Breast epithelium (tissue), 4 donors: ENCODE measurements around the gene FBXL19. TPM values are rescaled to one million over a fixed set of nuclear protein-coding genes. Genes with fewer than 3 reads are reported as not detected.

Source experiments
- DNase-seq, 2 donors: peaks; one replicate each; pipeline ENCODE4 v3.0.0-alpha.2; 2019; ENCODE audit warnings: low spot score in 2 of 2
- H3K27ac ChIP-seq, 2 donors: fragments of 200-600 bp; sonication (generic) in 1 of 2; one replicate each; pipeline ENCODE4 v1.5.1; 2016 to 2019; ENCODE audit warnings: mild to moderate bottlenecking in 1 of 2
- H3K27me3 ChIP-seq, 2 donors: fragments of 200-600 bp; sonication (generic) in 1 of 2; one replicate each; pipeline versions ENCODE4 v1.5.1 to v1.6.0; 2017 to 2019; ENCODE audit warnings: control low read depth in 1 of 2, mild to moderate bottlenecking in 1 of 2
- H3K36me3 ChIP-seq: fragments of 200-600 bp; one replicate; pipeline ENCODE4 v1.5.1; 2019
- H3K4me1 ChIP-seq, 2 donors: fragments of 200-600 bp; sonication (generic); one replicate each; pipeline ENCODE4 v1.5.1; 2016 to 2019; ENCODE audit warnings: control low read depth in 1 of 2
- H3K4me3 ChIP-seq, 3 donors: fragments of 200-600 bp; sonication (generic); 1 replicate in 2 of 3; 2 replicates in 1 of 3; pipeline ENCODE4 v1.5.1; 2016 to 2019; ENCODE audit warnings: mild to moderate bottlenecking in 3 of 3, moderate library complexity in 2 of 3
- H3K9me3 ChIP-seq, 2 donors: fragments of 200-600 bp; sonication (generic) in 1 of 2; one replicate each; pipeline ENCODE4 v1.5.1; 2016 to 2019; ENCODE audit warnings: control low read depth in 1 of 2
- CTCF ChIP-seq, 3 donors: fragments of 450-650 bp; IDR thresholded peaks; one replicate each; pipeline ENCODE4 v1.5.1; 2016 to 2017; ENCODE audit warnings: antibody characterized with exemption in 3 of 3, mild to moderate bottlenecking in 3 of 3, moderate library complexity in 3 of 3
- POLR2A ChIP-seq: fragments of 450-650 bp; IDR thresholded peaks from one replicate; pipeline ENCODE4 v1.6.1; 2016; ENCODE audit warnings: antibody characterized with exemption, mild to moderate bottlenecking, moderate library complexity
- POLR2AphosphoS5 ChIP-seq, 3 donors: sonication (generic); formaldehyde crosslinking; IDR thresholded peaks; one replicate each; pipeline ENCODE4 v1.6.1; 2017; ENCODE audit warnings: antibody characterized with exemption in 3 of 3
- intact Hi-C: fragments of 100-400 bp; cut with DNase I; formaldehyde crosslinking; loops from one replicate; pipeline ENCODE4 v1.15.1; 2023; ENCODE audit warnings: low total_unique reads
- total RNA-seq, 3 donors: library from RNA; depleted of rRNA; stranded (reverse); fragments of >200 nt; gene quantifications; one replicate each; pipeline ENCODE4 v1.1.0, GENCODE V29; 2016

Gene FBXL19
- total RNA-seq, 3 donors from 2014 or later, result 4.5 to 12.7 (median 9.2) TPM

- DNase-seq, result peak; percentile 99 to 100
- H3K27ac ChIP-seq, result peak overlapping the region; percentile 94 to 97
- TF ChIP-seq POLR2A, result peak; percentile 10
- peak; percentile 88 to 96 (median 96) for TF ChIP-seq POLR2AphosphoS5 (IDR thresholded peaks at IDR 0.05)
- TF ChIP-seq CTCF (IDR thresholded peaks at IDR 0.05), result no peak
- no peaks in the 10 kb centered on the region for H3K9me3 ChIP-seq
- H3K36me3 ChIP-seq, result no peaks in the 10 kb centered on the region
- intact Hi-C loops, result no loop called here
- peaks cover 0 to 7% of the 10 kb centered on the region in 2 donors for H3K4me1 ChIP-seq
- H3K4me3 ChIP-seq, result peak overlapping the region; percentile 65 to 85 (median 67)
- H3K27me3 ChIP-seq, result no peaks in the 10 kb centered on the region
These were observed 324 bp upstream of the FBXL19 start for GRCh38 chr16:30922960-30923535.

GRCh38 chr16:30924076-30924912, 922 bp downstream of the FBXL19 start:
- H3K9me3 ChIP-seq, result no peaks in the 10 kb centered on the region
- DNase-seq, result no peak
- TF ChIP-seq POLR2A (no peak), CTCF (IDR thresholded peaks at IDR 0.05) (no peak), POLR2AphosphoS5 (IDR thresholded peaks at IDR 0.05) (no peak)

GRCh38 chr16:30924913-30925631, 1.7 kb downstream of the FBXL19 start:
- no peak for TF ChIP-seq POLR2A
- no peak for TF ChIP-seq CTCF (IDR thresholded peaks at IDR 0.05)
- no peak for TF ChIP-seq POLR2AphosphoS5 (IDR thresholded peaks at IDR 0.05)
- H3K27ac ChIP-seq, result peak overlapping the region; percentile 94 to 97
- no peaks in the 10 kb centered on the region for H3K27me3 ChIP-seq
- peaks cover 0 to 7% of the 10 kb centered on the region in 2 donors for H3K4me1 ChIP-seq
- no peaks in the 10 kb centered on the region for H3K36me3 ChIP-seq
- no peaks in the 10 kb centered on the region for H3K9me3 ChIP-seq
- intact Hi-C loops, result no loop called here
- H3K4me3 ChIP-seq, result peak overlapping the region; percentile 65 to 85 (median 67)
- DNase-seq, result no peak

More at GRCh38 chr16:30924076-30924912, 922 bp downstream of the FBXL19 start:
- H3K4me3 ChIP-seq, result peak overlapping the region; percentile 65 to 85 (median 67)
- H3K27ac ChIP-seq, result peak overlapping the region; percentile 94 to 97
- H3K36me3 ChIP-seq, result no peaks in the 10 kb centered on the region
- peaks cover 0 to 7% of the 10 kb centered on the region in 2 donors for H3K4me1 ChIP-seq
- no peaks in the 10 kb centered on the region for H3K27me3 ChIP-seq
- intact Hi-C loops, result no loop called here

GRCh38 chr16:30925632-30925987, 2.2 kb downstream of the FBXL19 start:
- TF ChIP-seq POLR2A, result no peak
- TF ChIP-seq POLR2AphosphoS5 (IDR thresholded peaks at IDR 0.05), result no peak
- TF ChIP-seq CTCF (IDR thresholded peaks at IDR 0.05), result no peak
- Histone ChIP-seq H3K9me3 (no peaks in the 10 kb centered on the region), H3K4me1 (peaks cover 0 to 7% of the 10 kb centered on the region in 2 donors), H3K36me3 (no peaks in the 10 kb centered on the region), H3K27me3 (no peaks in the 10 kb centered on the region), H3K27ac (peak overlapping the region; percentile 94 to 97), H3K4me3 (no peak overlapping the region)
- intact Hi-C loops, result no loop called here
- DNase-seq, result no peak
